Right ventricle myocardium inferior (tissue), 1 donor: ENCODE results near the gene PPP1R13B. TPM values are rescaled to one million over a fixed set of nuclear protein-coding genes. Genes with fewer than 3 reads are reported as not detected.

ENCODE experiments used
- ATAC-seq: fragments of 200-7000 bp; cut with Tn5 transposase; one replicate; pipeline ENCODE4 v1.9.1; 2020; ENCODE audit warnings: mild to moderate bottlenecking, moderate library complexity
- DNase-seq: peaks from one replicate; pipeline ENCODE4 v3.0.0; 2021; ENCODE audit errors: missing footprints
- intact Hi-C: fragments of 100-400 bp; cut with DNase I; formaldehyde crosslinking; loops from one replicate; pipeline ENCODE4 v1.11.0; 2022
- total RNA-seq: library from RNA; stranded (reverse); fragmentation: NEBNext Ultra II Directional; extraction: Animal tissue kit (Norgen Biotek cat#: 25700); gene quantifications from one replicate; pipeline ENCODE4 v1.2.1, GENCODE V29; 2021
- donor health status: DM: no; HTN: yes; CAD: no; lungs with severe emphysema.

Gene PPP1R13B
- total RNA-seq, 1 donor from 2014 or later: 101 TPM

DNA sequence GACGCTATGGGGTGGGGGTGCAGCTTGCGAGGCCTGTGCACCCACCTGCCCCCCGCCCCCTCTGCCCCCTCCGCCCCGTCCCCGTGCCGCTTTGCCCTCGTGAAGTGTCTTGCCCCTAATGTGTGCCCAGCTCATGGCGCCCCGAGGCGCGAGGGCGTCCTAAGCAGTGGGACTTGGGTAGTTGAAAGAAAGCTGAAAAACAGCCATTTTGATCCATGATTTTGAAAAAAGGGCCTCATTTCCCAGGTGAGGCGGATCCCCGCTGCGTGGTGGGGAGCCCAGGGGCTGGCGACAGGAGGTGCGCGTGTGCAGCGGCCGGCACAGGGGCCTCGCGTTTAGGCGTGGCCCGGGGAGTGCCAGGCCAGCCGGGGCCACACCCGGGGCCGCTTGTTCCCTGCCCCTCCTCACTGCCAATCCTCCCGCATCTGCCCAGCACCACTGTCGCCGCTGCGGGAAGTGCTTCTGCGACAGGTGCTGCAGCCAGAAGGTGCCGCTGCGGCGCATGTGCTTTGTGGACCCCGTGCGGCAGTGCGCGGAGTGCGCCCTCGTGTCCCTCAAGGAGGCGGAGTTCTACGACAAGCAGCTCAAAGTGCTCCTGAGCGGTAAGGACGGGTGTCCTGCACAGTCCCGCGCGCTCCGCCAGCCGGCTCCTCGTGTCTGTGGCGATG is 119.9 kb downstream of the PPP1R13B start:
- ATAC-seq (no peak), DNase-seq (no peak)
- intact Hi-C loops: no loop called here

- DNase-seq: no peak
These were observed 120.9 kb downstream of the PPP1R13B start for GRCh38 chr14:103726474-103726873.

GRCh38 chr14:103725739-103726395 is 121.5 kb downstream of the PPP1R13B start:
- DNase-seq (no peak), ATAC-seq (no peak)
- intact Hi-C loops: no loop called here

More at GRCh38 chr14:103726474-103726873, 120.9 kb downstream of the PPP1R13B start:
- intact Hi-C loops: no loop called here
- no peak for ATAC-seq

DNA sequence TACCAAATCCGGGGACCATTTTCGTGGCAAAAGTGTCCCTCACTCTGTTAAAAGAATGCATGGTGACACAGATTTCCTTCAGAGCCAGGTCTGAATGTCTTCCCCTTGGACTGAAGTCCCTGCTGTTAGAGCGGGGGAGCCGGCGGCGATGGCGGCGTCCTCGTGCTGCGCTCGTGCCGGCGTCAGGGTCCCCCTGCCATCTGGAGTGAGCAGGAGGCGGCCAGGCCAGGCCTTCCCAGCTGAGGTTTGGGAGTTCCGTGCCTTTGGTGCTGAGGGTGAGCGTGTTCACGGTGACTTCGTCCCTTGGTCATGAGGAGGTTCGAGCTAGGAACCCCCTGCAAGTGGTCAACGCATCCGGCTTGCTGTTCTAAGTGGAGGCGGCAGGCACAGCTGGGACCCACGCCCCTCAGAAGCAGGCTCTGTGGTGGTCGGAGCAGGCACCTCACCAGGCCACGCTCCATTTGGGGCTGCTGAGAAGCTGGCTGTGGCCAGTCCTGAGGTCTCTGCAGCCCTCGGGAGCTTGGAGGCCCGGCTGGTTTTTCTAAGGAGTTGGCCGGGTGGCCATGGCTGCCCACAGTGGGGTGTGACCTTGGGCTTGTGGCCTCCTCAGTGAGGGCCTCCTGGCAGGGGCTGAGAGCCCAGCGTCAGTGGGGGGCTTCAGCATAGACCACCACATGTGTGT is 122.2 kb downstream of the PPP1R13B start:
- ATAC-seq: no peak
- DNase-seq: no peak
- intact Hi-C loops: no loop called here

GRCh38 chr14:103724116-103724515 is 123.3 kb downstream of the PPP1R13B start:
- DNase-seq (peak; percentile 84), ATAC-seq (peak; percentile 80)
- intact Hi-C loops: no loop called here

DNA sequence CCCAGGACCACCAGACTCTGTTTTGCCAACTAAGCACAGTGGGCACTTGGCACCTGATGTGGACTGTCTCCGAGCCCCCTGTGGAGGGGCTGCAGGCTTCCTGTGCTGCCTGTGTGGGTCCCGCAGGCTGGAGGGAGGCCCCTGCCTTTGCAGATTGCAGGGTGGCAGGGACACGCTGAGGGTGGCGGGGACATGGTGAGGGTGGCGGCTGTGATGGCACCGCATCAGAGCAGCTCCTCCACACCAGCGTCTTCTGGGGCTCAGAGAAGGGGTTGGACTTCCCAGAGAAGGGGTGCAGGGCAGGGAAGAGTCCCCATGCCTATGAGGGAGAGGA is 123.7 kb downstream of the PPP1R13B start:
- no peak for ATAC-seq
- intact Hi-C loops: no loop called here
- no peak for DNase-seq

DNA sequence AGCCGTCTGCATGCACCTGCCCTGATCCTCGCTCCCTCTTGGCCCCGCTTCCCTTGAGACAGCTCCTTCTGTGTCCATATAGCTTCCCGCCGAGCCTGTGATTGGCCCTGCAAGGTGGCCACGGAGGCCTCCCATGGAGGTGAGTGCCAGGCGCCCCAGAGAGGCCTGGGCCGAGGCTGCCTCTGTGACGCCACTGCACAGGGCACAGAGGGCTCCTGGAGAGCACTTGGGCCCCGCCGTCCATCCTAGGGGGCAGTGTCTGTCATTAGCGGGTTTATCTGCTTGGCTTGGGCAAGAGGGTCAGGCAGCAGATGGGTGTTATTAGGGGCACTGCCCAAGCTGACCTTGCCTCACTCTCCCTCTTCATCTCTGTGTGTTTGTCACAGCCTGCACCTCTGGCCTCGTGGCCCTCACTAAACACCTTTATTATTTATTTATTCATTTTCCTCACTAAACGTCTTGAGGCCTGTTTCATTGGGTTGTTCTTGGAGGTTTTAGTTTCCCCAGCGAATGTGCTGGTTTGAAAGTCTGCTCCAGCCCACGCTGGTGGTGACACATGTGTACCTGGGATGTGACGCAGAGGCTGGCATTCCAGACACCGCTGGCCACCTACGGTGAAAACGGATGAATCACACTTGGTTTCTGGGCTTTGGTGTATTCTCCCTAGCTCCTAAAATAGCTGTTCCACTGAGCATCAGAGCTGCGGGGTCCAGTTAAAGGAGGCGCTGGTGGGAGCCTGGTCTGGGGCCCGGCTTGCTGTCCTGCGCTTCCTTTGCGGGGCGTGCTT is 125.8 kb downstream of the PPP1R13B start:
- DNase-seq (no peak), ATAC-seq (no peak)
- intact Hi-C loops: no loop called here

DNA sequence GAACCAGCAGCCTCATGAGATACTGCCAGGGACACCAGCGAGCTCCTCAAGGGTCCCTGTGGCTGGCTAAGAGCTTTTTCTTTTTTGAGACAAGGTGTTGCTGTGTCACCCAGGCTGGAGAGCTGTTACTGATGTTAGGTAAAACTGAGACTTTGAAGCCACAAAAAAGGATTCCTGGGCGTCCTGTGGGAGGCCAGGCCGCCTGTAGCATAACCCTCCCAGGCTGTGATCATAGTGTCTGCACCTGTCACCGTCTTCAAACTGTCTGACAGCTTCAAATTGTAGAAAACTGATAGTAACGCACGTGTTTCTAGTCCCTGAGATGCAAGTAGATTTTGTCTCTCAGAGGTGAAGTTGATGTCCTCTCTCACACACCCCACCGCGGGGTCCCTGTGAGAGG is 127.6 kb downstream of the PPP1R13B start:
- DNase-seq: no peak
- intact Hi-C loops: loop anchor here (10.0 kb wide), 1 partner anchor 155 kb away; the partner anchor contains the start of genes BAG5 and COA8
- ATAC-seq: no peak

- peak; percentile 58 for DNase-seq
- intact Hi-C loops: loop anchor here (10.0 kb wide), 1 partner anchor 154 kb away; the partner anchor contains the start of genes BAG5 and COA8
- no peak for ATAC-seq
These were observed 128.8 kb downstream of the PPP1R13B start for GRCh38 chr14:103718572-103718971.

DNA sequence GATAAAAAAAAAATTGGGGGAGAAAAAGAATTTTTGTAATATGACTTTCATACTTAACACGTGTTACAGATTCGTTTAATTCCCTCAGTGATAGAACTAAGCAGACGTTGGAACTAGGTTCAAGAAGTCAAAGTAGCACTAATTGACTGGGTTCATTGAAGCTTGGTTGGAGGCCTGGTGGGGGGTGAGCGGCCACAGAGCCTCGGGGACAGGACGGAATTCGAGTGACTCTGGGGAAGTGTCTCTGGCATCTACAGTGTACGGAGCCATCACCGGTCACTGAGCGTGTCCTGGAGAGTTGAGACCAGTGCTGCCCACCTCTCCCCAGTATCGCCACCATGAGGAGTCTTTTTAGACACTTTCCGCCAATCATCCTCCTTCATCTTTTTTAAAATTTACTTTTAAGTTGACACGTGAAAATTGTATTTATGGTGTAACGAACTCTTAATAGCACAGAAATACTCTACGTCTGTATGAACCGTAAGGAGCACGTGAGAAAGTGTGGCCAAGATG is 130.4 kb downstream of the PPP1R13B start:
- intact Hi-C loops: loop anchor here (10.0 kb wide), 1 partner anchor 152 kb away; the partner anchor contains the start of genes BAG5 and COA8
- no peak for ATAC-seq
- peak; percentile 64 for DNase-seq

GRCh38 chr14:103716091-103716801 is 131.1 kb downstream of the PPP1R13B start:
- no peak for ATAC-seq
- intact Hi-C loops: loop anchor here (10.0 kb wide), 1 partner anchor 151 kb away; the partner anchor contains the start of genes BAG5 and COA8
- DNase-seq: peak; percentile 66

DNA sequence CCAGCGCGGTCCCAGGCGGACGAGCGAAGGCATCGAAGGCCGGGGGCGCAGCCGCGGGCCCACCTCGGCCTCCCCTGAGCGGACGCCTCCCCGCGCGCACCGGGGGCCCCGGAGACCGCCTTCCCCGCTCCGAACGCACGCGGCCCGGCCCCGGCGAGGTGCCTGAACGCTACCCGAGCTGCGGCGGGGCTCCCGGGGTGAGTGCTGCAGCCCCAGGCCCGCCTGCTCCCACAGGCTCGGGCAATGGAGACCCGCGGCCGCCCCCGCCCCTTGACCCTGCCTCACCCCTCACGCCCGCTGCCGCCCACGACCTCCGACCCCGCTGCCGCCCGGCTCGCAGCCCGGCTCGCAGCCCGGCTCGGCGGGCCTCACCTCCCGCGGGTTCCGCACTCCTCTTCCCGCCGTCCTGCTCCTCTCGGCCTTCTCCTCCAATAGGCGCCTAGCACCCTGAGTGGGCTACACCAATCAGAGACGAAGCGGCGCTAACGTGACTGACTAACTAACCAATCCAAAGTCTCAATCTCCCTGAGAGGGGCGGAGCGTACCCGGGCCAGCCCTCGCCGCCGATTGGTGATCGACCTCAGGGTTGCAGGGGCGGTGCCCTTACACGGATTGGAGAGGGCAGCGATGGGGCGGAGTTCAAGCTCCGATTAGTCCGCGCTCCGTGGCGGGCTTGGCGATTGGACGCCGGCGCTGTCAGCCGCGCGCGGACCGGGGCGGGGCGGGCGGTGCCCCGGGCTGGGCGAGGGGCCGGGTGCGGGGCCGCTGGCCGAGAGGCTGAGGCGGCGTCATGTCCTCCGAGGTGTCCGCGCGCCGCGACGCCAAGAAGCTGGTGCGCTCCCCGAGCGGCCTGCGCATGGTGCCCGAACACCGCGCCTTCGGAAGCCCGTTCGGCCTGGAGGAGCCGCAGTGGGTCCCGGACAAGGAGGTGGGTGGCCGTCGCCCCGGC is 132.0 kb downstream of the PPP1R13B start, which contains the start of the genes XRCC3 and ZFYVE21:
Gene XRCC3, minus strand, starts transcription at position 400 of the 949 bp plus-strand sequence. CDS start 4,364 bp downstream, outside the sequence.
Gene ZFYVE21, plus strand, starts transcription at position 759 of the 949 bp plus-strand sequence. Its CDS starts 32 bp downstream, at position 791.
- peak; percentile 97 for ATAC-seq
- DNase-seq: peak; percentile 100
- intact Hi-C loops: loop anchor here (2.0 to 10.0 kb wide), 2 partner anchors 151 to 195 kb away; partner anchors contain the start of genes BAG5 and COA8

DNA sequence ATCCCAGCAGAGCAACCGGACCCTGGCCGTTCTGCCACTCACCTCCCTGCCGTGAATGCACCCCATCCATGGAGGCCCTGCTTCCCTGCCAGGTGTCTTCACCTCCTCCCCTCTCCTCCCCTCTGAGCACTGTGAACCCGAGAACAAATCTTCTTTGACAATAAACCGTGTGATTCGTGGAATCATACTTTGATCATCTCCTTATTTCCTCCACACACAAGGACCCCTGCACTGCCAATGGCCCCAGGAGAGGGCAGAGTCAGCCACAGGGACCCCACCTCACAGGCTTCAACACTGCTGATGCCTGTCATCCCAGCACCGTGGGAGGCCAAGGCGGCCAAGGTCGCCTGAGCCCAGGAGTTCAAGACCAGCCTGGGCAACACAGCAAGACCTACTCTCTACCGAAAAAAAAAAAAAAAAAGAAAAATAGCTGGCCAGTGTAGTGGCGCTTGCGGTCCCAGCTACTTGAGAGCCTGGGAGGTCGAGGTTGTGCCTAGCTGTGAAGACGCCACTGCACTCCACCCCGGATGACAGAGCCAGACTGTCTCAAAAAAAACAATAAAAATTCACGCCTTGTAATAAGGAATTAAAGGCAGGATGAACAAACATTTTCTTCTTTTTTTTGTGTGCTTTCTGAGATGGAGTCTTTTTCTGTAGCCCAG is 133.2 kb downstream of the PPP1R13B start:
- intact Hi-C loops: loop anchor here (2.0 to 10.0 kb wide), 2 partner anchors 149 to 197 kb away; partner anchors contain the start of genes BAG5 and COA8
- ATAC-seq: no peak
- DNase-seq: no peak

GRCh38 chr14:103713304-103714062 is 133.9 kb downstream of the PPP1R13B start:
- DNase-seq: no peak
- no peak for ATAC-seq
- intact Hi-C loops: loop anchor here (2.0 to 10.0 kb wide), 2 partner anchors 149 to 197 kb away; partner anchors contain the start of genes BAG5 and COA8

DNA sequence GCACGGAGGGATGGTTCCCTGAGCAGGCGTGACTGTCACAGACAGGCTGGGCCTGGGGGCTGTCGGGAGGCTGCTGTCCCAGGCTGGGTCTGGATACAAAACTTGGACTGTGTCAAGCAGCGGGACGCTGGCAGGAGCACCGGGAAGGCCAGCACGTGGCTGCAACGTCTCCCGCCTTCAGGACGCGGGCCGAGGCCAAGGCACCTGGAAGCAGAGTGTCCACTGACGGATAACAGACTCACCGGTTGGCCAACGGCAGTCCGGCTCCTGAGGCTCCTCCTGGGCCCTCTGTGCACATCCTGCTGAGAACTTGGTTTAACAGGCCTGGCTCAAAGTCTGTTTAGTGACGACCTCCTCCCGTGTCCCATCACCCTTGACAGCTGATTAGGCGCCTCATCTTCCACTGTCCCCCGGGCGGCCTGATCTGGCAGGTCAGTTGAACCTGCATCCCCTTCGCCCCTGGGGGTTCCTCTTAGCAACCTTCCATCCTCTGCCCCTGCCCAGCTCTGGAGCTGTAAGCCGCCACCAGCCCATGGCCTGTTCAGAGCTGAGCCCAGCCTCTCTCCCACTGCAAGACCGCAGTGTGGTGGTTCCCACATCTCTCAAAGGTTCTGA is 134.6 kb downstream of the PPP1R13B start:
- ATAC-seq (no peak), DNase-seq (no peak)
- intact Hi-C loops: loop anchor here (10.0 kb wide), 1 partner anchor 148 kb away; the partner anchor contains the start of genes BAG5 and COA8
